Measurements from ENCODE around the gene TTLL10.

- TF ChIP-seq EZH2 (IDR thresholded peaks at IDR 0.05; ENCODE audit: insufficient read depth, poor library complexity, severe bottlenecking): no peak
- no peak for TF ChIP-seq EZH2phosphoT487 (IDR thresholded peaks at IDR 0.05; ENCODE audit: insufficient read depth, low read depth)
These were observed 66.1 kb downstream of the TTLL10 start for GRCh38 chr1:1239614-1240347.

Measured in GM23248 (cell line).